Measurements from ENCODE around the gene GALNT9.
"Not testable (repeated sequence)": the region's sequence is repeated elsewhere in the genome, so short reads cannot be mapped to it uniquely, and the experiment has no call there.

The GALNT9 gene

DNA sequence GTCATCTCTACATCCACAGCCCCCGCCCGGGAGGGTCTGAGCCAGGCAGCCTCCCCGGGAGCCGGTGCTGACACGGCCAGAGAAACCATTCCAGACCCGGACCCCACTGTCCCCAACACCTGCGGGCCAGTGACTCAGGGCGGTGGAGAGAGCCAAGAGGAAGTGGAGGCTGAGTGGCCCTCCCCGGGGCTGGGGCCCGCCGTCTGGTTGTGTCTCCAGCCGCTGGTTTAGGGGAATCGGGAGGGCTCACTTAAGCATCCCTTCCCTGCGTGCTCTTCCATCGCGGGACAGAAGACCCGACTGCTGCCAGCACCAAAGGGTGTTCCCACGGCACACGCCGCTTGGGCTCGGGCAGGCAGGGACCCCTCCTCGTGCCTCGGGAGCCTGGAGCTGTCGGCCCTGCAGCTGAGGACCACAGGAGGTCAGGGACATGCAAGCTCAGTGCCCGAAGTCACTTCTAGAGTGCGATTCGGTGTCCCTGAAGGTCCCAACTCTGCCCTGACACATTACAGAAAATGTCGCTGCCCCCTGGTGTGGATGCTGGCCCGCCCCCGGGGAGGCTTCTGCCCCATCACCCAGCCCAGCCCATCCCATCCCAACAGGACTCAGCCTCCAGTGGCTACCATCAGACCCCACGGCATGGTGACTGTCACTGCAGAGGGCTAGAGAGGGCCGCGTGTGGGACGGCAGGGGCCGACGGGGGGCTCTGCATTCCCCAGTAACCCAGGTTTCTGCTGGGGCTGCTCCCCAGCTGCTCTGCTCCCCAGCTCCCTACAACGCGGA is 50.8 kb downstream of the GALNT9 start:
- no peak for DNase-seq

DNA sequence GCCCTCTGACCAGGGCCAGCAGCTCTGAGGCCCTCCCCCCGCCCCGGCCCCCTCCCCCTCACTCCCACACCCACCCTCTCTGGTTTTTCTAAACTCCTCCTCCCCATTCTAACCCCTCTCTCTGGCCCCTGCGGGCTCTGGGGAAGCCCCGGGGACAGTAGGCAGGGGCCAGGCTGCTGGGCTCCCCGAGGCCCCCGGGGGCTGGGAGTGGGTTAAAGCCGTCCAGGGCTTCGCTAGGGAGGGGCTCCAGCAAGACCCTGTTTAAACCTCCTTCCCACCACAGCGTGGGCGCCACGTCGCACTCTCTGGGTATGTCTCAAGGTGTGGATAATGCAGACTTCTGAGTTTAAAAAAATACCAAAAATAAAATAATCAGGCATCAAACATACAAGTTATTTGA is 51.4 kb downstream of the GALNT9 start:
- DNase-seq = no peak

DNA sequence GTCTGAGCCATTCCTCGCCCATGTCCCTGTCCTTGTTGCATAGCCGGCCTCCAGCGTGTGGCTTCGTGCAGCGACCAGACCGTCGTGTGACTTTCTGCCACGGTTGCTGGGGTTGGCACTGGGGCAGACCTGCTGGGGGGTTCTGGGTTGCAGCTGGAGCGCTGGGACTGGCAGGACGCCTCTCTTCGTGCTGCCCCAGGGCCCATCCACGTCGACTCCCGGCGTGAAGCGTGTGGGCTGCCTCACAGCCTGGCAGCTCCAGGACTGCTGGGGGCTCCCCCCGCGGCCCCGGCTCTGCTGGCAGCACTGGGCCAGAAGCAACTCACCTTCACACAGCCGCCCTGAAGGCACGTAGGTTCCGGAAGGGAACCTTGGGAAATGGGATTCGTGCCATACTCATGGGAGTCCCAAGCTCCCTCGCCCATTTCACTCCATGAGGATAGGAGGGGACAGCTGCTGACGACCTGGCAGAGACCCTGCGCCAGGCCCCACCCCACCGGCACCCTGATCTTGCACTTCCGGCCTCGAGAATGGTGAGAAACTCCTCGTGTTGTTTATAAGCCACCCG is 51.9 kb downstream of the GALNT9 start:
- DNase-seq = no peak

DNA sequence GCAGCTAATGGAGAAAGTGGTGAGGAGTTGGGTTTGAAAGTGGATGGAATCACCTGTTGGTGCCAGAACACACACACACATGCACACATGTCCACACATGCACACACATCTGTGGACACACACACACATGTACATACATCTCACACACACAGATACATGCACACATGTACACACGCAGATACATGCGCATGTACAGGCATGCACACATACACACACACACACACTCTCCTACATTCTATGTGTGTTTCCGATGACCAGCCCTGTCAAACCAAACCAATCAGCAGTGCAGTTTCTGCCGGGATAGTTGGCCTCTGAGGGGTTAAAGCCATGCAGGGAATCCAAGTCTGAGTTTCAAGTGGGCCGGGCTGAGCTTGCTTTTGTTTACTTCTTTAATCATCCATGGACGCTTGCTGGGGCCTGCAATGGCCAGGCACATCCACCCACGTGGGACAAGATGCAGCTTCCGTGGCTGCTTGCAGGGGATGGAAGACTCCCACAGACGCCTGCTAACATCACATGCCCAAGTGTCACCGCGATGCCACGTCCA is 52.5 kb downstream of the GALNT9 start:
- DNase-seq = no peak

DNA sequence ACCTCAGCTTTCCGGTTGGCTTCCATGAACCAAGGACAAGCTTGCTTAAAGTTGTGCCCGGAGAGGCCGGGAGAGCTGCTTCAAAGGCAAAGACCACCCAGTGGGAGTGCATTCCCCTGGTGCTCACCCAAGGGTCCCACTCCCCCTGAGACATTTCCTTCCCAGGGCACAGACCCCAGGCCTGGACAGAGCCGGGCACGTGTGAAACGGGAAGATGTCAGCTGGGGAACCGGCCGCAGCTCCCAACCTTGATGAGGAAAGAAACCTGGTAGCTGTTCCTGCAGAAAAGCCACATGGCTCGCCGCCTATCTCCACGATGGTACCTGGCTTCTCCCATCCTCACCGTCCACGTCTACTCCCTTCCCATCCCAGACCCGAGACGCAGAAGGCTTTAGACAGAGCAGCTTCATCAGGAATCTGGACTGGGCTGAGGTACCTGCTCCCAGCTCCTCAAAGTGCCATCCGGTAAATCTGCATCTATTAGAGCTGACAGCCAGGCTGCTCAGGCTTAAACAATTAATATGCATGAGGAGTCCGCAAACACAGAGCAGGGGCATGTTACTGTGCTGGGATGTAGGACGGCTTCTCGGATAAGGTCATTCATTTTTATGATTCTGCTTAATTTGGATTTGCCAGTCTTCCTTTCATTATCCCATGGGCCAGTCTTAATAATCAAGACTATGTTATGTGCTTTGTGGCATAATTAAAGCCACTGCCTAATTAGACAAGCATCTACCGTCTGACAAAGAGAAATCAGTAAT is 53.1 kb downstream of the GALNT9 start:
- DNase-seq = no peak

DNA sequence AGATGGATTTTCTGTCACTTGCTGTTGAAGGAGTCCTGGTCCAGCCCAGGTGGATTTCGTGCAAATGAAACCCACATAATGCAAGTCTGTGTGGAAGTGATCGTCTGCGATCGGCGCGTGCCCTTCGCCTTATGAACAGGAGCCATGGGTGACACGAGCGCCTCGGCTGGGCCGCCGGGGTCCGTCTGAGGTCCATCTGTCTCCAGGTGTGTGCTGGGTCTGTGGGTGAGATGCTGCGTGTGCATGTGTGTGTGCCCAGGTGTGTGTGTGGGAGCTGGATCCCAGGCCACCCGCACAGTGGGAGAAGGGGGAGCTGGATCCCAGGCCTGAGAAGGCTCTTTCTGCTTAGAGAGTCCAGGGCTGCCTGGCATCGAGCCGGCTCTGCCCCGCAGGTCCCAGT is 53.8 kb downstream of the GALNT9 start:
- no peak for DNase-seq

DNA sequence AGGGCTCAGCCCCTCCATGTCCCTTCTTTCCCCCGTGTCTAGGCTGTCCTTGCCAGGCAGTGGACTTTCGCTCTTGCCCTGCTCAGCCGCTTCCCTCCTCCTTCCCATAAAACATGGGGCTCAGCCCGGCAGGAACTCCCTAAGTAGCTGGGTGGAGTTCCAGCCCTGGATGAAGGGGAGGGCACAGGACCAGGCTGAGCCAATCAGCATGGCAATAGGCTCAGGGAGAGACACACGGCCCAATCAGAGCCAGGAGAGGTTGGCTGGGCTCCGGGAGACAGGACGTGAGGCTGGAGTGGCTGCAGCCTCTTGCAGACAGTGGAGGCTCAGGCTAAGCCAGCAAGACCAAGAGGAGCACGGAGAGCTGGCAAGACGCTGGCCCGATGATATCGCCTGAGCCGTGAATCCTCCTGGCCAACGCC is 54.3 kb downstream of the GALNT9 start:
- DNase-seq = no peak

DNA sequence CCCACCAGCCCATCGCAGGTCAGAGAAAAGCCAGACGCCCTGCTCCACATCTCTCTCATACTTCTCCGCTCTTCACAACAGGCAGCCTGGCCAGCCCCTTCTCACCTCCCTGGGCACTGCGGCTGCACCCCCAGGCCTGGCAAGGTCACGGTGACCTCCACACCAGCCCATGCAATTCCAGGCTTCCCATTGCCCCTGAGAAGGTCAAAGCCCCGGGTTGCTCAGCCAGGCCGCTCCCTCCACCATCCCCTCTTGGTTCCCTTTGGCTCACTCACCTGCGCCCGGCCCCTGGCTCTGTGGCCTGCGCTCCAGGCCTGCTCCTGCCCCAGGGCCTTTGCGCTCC is 55.4 kb downstream of the GALNT9 start:
- DNase-seq = no peak

DNA sequence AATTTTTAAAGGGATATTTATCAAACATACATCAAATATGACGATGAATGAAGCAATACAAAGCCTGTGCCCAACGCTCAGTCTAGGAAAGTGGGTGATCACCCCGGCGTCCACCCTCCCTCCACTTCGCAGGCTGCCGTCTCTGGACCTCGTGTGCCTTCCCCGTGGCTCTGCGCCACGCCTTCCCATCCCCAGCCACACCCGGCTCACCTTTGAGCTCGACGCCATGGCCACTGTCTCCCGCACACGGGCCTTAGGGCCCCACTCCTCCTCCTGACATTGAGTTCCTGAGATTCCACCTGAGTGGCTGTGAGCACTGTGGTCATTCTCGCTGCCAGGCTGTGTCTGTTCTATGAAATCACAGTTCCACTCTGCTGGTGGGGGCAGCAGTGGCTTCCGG is 56.7 kb downstream of the GALNT9 start:
- DNase-seq = no peak

DNA sequence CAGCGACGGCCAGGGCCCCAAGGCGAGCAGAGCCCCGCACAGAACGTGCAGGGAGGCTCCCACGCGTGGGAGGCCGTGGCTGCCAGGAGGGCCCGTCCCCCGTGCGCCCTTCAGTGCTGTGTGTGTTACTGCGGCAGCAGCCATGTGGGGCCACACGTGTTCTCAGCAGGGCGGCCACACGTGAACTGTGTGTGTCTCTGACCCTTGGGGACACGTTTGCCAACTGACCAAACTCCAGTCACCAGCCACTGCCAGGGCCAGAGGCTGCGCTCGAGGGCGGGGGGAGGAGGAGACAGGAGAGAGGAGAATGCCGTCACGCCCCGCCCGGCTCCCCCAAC is 57.7 kb downstream of the GALNT9 start:
- DNase-seq = no peak

DNA sequence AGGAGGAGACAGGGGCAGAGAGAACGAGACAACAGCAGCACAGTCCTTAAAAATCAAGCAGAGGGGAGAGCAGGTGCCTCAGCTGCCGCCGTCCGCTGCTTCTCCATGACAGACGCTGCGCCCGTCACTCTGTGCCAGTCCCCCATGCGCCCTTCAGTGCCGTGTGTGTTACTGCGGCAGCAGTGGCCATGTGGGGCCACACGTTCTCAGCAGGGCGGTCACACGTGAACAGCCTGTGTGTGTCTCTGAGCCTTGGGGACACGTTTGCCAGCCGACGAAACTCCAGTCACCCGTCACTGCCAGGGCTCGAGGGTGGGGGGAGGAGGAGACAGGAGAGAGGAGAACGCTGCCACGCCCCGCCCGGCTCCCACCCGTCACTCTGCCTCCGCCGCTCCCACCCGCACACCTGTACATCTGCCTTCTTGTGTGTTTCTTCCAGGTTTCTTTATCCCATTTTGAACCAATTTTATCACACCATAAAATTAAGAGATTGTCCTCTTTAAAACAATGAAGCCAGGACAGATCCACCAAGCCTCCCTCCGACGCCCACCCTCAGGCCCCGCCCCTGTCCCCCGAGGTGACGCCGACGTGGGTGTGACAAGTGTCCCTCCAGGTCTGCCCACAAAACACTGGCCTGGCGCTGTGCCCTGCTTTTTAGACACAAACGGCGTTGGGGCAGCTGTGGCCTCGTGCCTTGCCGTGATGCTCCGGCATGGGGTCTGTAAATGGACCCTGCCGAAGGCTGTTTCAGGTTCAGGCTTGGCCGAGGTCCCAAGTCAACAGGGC is 58.2 kb downstream of the GALNT9 start:
- no peak for DNase-seq

DNA sequence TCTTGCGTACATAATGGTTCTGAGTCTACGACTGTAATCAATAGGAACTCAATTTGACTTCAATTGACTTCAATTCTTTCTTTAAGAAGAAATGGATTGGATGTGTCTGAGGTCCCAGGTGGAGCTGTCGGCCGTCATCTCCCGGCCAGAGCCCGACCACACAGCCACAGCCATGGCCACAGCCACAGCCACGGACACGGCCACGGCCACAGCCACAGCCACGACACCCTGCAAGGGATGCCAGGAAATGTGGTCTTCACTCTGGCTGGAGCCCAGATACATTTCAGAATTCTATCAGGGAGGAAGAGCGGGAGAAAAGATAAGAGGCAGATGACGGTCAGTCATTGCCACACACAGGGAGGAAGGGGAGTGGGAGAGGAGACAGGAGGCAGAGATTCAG is 58.9 kb downstream of the GALNT9 start:
- DNase-seq = no peak

DNA sequence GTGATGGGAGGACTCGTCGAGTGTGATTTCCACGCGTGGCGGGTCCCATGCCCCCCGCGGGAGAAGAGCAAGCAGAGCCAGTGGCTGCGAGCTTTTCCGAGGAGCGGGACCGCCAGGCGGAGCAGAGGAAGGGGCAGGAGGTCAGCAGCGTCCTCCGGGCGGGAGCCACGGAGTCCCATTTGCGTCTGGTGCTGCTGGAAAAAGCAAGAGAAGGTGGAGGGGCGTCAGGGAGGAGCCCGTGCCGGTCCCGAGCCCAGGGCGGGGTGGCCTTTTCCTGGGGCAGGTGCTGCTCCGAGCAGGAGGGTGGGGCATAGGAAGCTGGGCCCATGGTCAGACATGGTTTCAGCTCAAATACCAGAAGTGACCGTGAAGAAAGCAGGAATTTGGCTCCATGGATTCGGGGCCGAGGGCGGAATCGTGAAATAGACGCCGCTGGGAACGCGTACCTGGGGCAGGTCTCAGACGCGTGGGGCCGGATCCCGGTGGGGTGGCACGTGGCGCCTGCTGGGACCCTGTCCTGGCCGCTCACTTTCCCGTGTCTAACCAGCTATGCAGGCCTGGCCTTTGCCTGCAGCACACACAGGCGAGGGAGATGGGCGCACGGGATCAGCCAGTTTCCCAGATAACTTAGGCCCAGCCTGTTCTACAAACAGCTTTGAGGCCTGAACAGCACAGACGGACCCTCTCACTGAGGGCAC is 60.0 kb downstream of the GALNT9 start:
- DNase-seq = no peak

DNA sequence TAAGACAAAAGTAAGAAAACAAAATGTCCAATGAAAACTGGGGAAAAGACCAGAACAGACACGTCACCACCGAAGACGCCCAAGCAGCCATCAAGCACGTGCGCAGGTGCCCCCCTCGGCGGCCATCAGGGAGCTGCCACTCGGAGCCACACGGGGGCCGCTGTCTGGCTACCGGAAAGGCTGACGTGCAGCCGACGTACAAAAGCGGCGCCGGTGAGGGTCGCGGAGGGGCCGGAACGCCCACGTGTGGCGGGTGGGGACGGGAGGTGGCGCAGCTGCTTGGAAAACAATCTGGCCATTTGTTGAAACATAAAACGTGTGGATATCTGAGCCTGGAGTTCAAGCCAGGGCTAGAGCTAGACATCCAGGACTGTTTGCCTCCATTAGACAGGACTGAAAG is 60.7 kb downstream of the GALNT9 start:
- DNase-seq = no peak

DNA sequence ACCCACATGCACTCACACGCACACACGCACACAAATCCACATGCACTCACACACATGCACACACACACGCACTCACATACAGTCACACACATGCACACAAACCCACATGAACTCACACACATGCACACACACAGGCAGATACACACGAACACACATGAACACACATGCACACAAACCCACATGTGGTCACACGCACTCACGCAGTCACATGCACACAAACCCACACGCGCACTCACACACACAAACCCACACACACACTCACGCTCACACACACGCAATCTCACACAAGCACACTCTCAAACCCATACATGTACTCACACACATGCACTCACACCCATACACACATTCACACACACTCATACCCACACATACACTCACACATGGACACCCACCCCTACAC is 61.5 kb downstream of the GALNT9 start:
- DNase-seq = no peak

DNA sequence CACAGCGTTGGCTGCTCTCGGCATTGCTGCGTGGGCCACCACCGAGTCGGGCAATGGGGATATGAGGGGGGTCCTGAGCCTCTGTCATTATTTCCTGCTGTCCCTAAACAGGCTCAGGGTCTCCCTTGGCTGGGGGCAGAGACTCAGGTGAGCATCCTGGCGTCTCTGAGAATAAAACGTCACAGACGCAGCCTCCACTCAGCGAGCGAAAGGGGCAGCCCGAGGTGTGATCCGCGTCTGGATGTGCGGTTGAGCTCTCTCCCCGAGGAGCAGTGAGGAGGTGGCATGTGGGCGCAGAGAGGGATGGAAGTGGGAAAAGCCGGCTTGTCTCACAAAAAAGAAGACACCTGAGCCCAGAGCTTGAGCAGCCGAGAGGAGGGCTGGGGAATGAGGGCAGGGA is 62.6 kb downstream of the GALNT9 start:
- DNase-seq = no peak

DNA sequence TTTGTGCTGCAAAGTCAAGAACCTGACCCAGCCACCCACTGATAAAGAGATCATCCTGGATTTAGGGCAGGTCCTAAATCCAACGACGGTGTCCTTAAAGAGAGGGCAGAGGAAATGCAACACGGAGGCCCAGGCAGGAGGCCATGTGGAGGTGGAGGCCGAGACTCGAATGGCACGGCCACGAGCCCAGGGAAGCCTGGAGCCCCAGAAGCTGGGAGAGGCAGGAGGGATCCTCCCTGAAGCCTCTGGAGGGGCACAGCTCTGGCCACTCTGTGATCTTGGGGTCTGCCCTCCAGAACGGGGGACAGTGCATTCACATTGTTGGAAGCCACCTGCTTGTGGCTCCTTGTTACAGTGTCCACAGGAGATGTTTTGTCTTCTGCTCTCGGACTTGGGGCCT is 63.0 kb downstream of the GALNT9 start:
- no peak for DNase-seq

DNA sequence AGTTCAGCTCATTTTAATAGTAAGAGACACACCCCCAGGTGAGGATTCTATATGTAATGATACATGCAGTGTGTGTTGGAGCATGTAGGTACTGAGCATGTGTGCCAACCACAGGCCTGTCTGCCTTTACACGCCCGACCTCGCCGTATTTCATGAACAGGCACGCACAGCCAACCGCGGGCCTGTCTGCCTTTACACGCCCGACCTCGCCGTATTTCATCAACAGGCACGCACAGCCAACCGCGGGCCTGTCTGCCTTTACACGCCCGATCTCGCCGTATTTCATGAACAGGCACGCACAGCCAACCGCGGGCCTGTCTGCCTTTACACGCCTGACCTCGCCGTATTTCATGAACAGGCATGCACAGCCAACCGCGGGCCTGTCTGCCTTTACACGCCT is 63.6 kb downstream of the GALNT9 start:
- not testable (repeated sequence) for DNase-seq

DNA sequence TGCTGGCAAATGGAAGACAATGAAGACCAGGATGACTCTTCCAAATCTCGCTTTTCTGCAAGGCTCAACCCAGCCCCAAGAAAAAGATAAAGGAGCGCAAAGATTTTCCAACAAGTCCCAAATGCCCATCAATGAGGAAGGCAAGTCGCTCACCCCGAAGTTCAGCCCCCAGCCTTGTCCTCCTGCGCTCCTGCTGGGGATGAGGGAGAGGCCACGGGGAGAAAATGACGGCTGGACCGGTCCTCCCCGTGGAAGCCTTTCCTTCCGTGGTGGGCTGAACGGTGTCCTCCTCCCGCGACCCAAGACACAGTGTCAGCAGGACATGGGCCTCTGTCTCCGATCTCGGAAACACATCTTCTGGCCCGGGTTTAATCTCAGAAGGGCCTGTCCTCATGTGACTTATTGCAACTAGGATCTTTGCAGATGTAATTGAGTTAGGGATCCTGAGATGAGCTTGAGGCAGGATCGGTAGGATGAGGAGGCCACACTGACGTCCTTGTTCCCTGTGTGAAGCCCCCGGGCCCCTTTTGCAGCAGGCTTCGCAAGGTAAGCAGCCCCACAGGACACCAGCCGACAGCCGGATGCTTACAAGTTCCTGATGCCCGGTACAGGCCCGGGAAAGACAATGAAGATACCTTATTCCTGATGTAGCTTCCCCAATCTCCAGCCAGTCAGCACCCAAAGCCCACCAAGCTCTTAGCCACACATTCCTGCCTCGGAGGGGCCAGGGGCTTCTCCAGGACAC is 64.2 kb downstream of the GALNT9 start:
- no peak for DNase-seq

DNA sequence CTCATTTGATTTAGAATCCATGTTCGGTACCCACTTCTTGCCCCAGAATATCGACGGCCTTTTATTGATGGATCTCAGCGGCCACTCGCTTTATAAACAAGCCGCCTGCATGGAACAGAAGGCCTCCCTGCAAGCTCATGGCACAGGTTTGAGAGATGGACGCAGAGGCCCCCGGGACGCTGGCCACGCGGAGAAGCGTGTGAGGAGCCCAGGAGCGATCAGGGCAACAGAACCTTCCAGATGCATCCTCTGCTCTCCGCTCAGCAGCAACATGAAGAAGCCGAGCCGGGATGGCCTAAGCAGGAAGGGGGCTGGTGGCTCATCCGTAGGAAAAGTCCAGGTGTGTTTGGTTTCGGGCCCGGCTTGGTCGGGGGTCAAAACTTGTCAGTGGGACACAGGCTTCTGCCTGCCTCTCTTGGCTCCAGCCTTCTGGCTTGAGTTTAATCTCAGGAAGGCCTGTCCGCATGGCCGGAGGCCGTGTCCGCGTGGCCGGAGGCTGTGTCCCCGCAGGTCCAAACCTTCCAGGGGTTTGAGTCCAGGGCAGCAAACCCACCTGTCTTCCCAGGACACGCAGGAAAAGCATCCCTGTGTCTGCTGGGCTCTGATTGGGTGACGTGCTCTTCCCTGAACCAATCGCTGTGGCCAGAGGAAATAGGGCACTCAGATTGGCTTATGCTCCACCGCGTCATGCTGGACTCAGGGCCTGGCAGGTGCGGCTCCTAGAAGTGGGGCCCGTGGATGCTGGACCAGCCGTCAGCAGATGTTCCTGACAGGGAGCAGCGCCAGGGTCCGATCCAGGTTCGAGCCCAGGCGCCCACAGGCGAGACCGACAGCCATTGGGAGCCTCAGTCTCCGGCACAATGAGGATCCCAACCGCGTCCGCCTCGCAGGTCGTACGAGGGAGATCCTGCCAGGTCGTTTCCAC is 65.0 kb downstream of the GALNT9 start:
- DNase-seq = no peak

All from SW 1271 (cell line).